Kidney (tissue), 14 donors: ENCODE results near the gene IGSF11. TPM values are rescaled to one million over a fixed set of nuclear protein-coding genes. Genes with fewer than 3 reads are reported as not detected.

Experiments
- DNase-seq, 5 donors: peaks; one replicate each; pipeline ENCODE4 v3.0.0-alpha.2; 2013 to 2020
- FAIRE-seq: peaks from 2 replicates; lab custom pipeline; 2012; peaks lifted over from hg19 to GRCh38; lab: Jason Lieb, UNC
- H3K27ac ChIP-seq, 2 donors: one replicate each; pipeline ENCODE4 v1.7.0; 2013; ENCODE audit warnings: low read depth in 2 of 2, low read length in 2 of 2, inconsistent platforms in 1 of 2
- H3K27me3 ChIP-seq: one replicate; pipeline ENCODE4 v1.7.1; 2013; ENCODE audit warnings: low read length, inconsistent platforms; ENCODE audit not compliant: control insufficient read depth, insufficient read depth
- H3K36me3 ChIP-seq, 3 donors: one replicate each; pipeline versions ENCODE4 v1.7.0 to v1.7.1; 2013; ENCODE audit warnings: low read length in 3 of 3, control low read depth in 1 of 3, inconsistent platforms in 1 of 3; ENCODE audit not compliant: insufficient read depth in 3 of 3, control insufficient read depth in 2 of 3
- H3K4me1 ChIP-seq, 3 donors: one replicate each; pipeline versions ENCODE4 v1.7.0 to v1.7.1; 2013; ENCODE audit warnings: low read length in 3 of 3, inconsistent platforms in 1 of 3, low read depth in 1 of 3; ENCODE audit not compliant: control insufficient read depth in 2 of 3, insufficient read depth in 2 of 3
- H3K4me3 ChIP-seq, 3 donors: one replicate each; pipeline versions ENCODE4 v1.7.0 to v1.8.1; 2013; ENCODE audit warnings: low read length in 3 of 3, control low read depth in 1 of 3, inconsistent platforms in 1 of 3
- H3K9ac ChIP-seq, 3 donors: one replicate each; pipeline versions ENCODE4 v1.7.0 to v1.7.1; 2013; ENCODE audit warnings: low read length in 3 of 3, control low read depth in 1 of 3, inconsistent platforms in 1 of 3
- H3K9me3 ChIP-seq, 3 donors: one replicate each; pipeline versions ENCODE4 v1.7.0 to v1.7.1; 2013; ENCODE audit warnings: low read length in 3 of 3, control low read depth in 1 of 3, inconsistent platforms in 1 of 3; ENCODE audit not compliant: control insufficient read depth in 2 of 3, insufficient read depth in 1 of 3
- CTCF ChIP-seq: IDR thresholded peaks from 3 replicates; pipeline ENCODE4 v1.5.1; 2012; ENCODE audit warnings: mild to moderate bottlenecking, moderate library complexity, borderline replicate concordance; ENCODE audit not compliant: insufficient read depth; ENCODE audit errors: extremely low read depth
- intact Hi-C: fragments of 100-400 bp; cut with DNase I; formaldehyde crosslinking; loops from one replicate; pipeline ENCODE4 v1.11.1; 2022
- polyA plus RNA-seq: library from polyadenylated mRNA; stranded (reverse); fragments of 350-450 nt; fragmentation: Illumina TruSeq; extraction: RNeasy Lipid Tissue Mini Kit (QIAGEN cat#74804); gene quantifications from one replicate; pipeline ENCODE4 v1.2.3, GENCODE V29; 2014; ENCODE audit warnings: low read depth, low replicate concordance; ENCODE audit not compliant: insufficient read depth
- total RNA-seq: library from RNA; stranded (reverse); fragmentation: NEBNext Ultra II Directional; extraction: Animal tissue kit (Norgen Biotek cat#: 25700); gene quantifications from one replicate; pipeline ENCODE4 v1.2.1, GENCODE V29; 2021
- donor health status: control.
- donor health status: control.
- donor health status: control.
- donor health status: control.
- donor health status: control.
- donor health status: DM: yes; HTN: yes; CAD: no.
- donor health status: Normal renal cell carcinoma (clear cell type).

The IGSF11 gene
- total and polyA plus RNA-seq, 2 donors from 2014 or later: 1.3 to 6.7 TPM

GRCh38 chr3:119069725-119070124 is 35.1 kb upstream of the IGSF11 start:
- Histone ChIP-seq H3K9me3 (no peaks in the 10 kb centered on the region), H3K27me3 (no peaks in the 10 kb centered on the region), H3K4me3 (no peak overlapping the region), H3K36me3 (no peaks in the 10 kb centered on the region), H3K4me1 (no peaks in the 10 kb centered on the region), H3K27ac (no peak overlapping the region), H3K9ac (no peak overlapping the region)
- FAIRE-seq (no peak), DNase-seq (no peak)
- intact Hi-C loops: no loop called here
- TF ChIP-seq CTCF: no peak

- Histone ChIP-seq H3K27me3 (no peaks in the 10 kb centered on the region), H3K4me1 (no peaks in the 10 kb centered on the region), H3K36me3 (no peaks in the 10 kb centered on the region), H3K9me3 (no peaks in the 10 kb centered on the region), H3K4me3 (no peak overlapping the region), H3K27ac (no peak overlapping the region), H3K9ac (no peak overlapping the region)
- TF ChIP-seq CTCF: no peak
- FAIRE-seq (no peak), DNase-seq (no peak)
- intact Hi-C loops: no loop called here
These were observed 28.8 kb upstream of the IGSF11 start for GRCh38 chr3:119063471-119063870.

GRCh38 chr3:119062892-119063291 is 28.2 kb upstream of the IGSF11 start:
- intact Hi-C loops: no loop called here
- TF ChIP-seq CTCF: no peak
- Histone ChIP-seq H3K27ac (no peak overlapping the region), H3K36me3 (no peaks in the 10 kb centered on the region), H3K4me3 (no peak overlapping the region), H3K9me3 (no peaks in the 10 kb centered on the region), H3K4me1 (no peaks in the 10 kb centered on the region), H3K27me3 (no peaks in the 10 kb centered on the region), H3K9ac (no peak overlapping the region)
- DNase-seq: no peak
- FAIRE-seq: no peak

- Histone ChIP-seq H3K36me3 (no peaks in the 10 kb centered on the region), H3K9ac (no peak overlapping the region), H3K9me3 (peaks cover 0 to under 1% (median 0%) of the 10 kb centered on the region in 3 donors), H3K4me3 (no peak overlapping the region), H3K27me3 (no peaks in the 10 kb centered on the region), H3K27ac (no peak overlapping the region), H3K4me1 (no peaks in the 10 kb centered on the region)
- TF ChIP-seq CTCF: no peak
- FAIRE-seq: no peak
- DNase-seq: no peak
- intact Hi-C loops: no loop called here
These were observed 9.9 kb upstream of the IGSF11 start for GRCh38 chr3:119044593-119044992.
